H1 (cell line): Measurements from ENCODE around the gene TFE3. TPM values are rescaled to one million over a fixed set of nuclear protein-coding genes. Genes with fewer than 3 reads are reported as not detected.

ENCODE experiments used
- ATF3 ChIP-seq: IDR thresholded peaks from 2 replicates; pipeline ENCODE4 v1.6.1; 2011; ENCODE audit warnings: low read depth, mild to moderate bottlenecking, low read length; ENCODE audit not compliant: insufficient read depth
- CHD2 ChIP-seq: IDR thresholded peaks from 2 replicates; pipeline ENCODE4 v1.6.1; 2012; ENCODE audit warnings: low read length, improper control_type of control experiment
- CREB1 ChIP-seq: IDR thresholded peaks from 2 replicates; pipeline ENCODE4 v1.6.1; 2012; ENCODE audit warnings: inconsistent platforms
- E2F6 ChIP-seq: IDR thresholded peaks from 2 replicates; pipeline ENCODE4 v1.6.1; 2012; ENCODE audit warnings: inconsistent platforms
- GABPA ChIP-seq: IDR thresholded peaks from 2 replicates; pipeline ENCODE4 v1.6.1; 2011; ENCODE audit warnings: mild to moderate bottlenecking, low read length, moderate library complexity, borderline replicate concordance; ENCODE audit not compliant: insufficient read depth
- POLR2A ChIP-seq, 2 experiments: IDR thresholded peaks; 1 replicate in 1 of 2; 2 replicates in 1 of 2; pipeline ENCODE4 v1.6.1; 2011; ENCODE audit warnings: low read depth in 2 of 2, low read length in 2 of 2, mild to moderate bottlenecking in 2 of 2; ENCODE audit errors: control extremely low read depth in 1 of 2
- TBP ChIP-seq: IDR thresholded peaks from 2 replicates; pipeline ENCODE4 v1.6.1; 2011; ENCODE audit warnings: low read depth, low read length, improper control_type of control experiment
- polyA plus RNA-seq, 7 experiments: library from polyadenylated mRNA; depleted of rRNA in 3 of 7; stranded (reverse) in 5 of 7; unstranded in 2 of 7; fragments of >200 nt in 5 of 7; fragments of 200-250 nt in 2 of 7; gene quantifications; 1 replicate in 5 of 7; 2 replicates in 1 of 7; 4 replicates in 1 of 7; pipeline versions ENCODE4 v1.2.1 to v1.2.3, GENCODE V29; 2011 to 2013; ENCODE audit warnings: missing spikeins in 2 of 7, mixed read lengths in 2 of 7
- total RNA-seq: library from RNA; stranded (reverse); fragmentation: NEBNext Ultra II Directional; extraction: Animal tissue kit (Norgen Biotek cat#: 25700); gene quantifications from 2 replicates; pipeline ENCODE4 v1.2.1, GENCODE V29; 2021
- TF ChIP-seq, protein P1 (sequence below): IDR thresholded peaks from 2 replicates; pipeline ENCODE4 v1.6.1; 2012; ENCODE audit warnings: low read length, inconsistent platforms

The TFE3 gene
- total and polyA plus RNA-seq, 2 of the 8 experiments (the other 6 are each of a cell fraction or from before 2014, with no cell fraction given) = 33.7 to 52.9 TPM

DNA sequence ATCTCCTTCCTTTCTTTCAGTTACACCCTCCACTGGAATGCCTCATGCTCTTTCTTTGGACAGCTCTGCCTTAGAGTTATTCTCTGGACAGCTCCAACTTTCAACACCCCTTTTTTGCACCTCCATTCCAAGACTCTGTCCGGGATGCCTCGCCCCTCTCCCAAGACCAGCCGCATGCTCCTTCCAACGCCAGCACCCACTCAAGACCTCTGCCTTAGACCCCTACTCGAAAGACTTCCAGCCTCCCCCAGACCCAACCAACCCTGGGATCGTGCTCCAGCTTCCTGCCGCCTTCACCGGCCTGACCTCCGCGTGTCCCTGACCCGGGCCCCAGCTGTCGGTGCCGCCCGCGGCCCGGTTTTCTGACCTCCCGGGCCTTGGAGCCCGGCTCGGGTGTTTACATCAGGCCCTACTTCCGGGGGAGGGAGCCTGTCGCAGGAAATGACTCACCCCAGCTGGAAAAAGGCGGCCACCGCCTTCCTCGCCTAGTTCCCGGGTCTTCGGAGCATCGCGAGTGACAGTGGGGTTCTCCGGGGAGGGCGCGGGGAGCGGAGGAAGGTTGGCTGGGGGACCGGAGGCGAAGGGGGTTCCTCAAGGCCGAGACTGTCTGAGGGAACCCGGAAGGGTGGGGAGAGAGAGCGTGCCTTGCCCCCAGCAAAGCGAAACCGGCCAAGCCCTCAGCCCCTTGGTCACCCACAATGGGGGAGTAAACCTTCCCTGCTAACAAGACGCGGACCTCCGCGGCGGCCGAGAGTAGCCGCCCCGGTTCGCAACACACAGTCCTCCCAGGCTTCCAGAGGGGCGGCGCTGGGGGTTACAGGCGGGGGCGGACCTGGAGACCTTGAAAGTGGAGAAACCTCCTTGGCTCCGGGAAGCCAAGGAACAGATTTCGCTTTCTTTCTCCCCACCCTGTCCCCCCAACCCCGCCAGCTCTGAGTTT lies 36.6 kb upstream of the TFE3 start, which contains the start of gene WDR45 (continued):
- TF ChIP-seq CHD2 (peak; percentile 33; the same call in 1 of the 2 replicates), POLR2A (IDR thresholded peaks at IDR 0.05; ENCODE audit: control extremely low read depth in 1 of 2, low read depth in 2 of 2, low read length in 2 of 2) (0 out of 3 replicates have a peak, but pooled peaks of 1 of the 2 experiments have one; percentile 32), E2F6 (peak; percentile 60; the same call in 1 of the 2 replicates), ATF3 (no peak), GABPA (peak; percentile 57; the same call in 1 of the 2 replicates), CREB1 (no peak), TBP (peak; percentile 55; the same call in 1 of the 2 replicates)
- TF ChIP-seq, protein P1, sequence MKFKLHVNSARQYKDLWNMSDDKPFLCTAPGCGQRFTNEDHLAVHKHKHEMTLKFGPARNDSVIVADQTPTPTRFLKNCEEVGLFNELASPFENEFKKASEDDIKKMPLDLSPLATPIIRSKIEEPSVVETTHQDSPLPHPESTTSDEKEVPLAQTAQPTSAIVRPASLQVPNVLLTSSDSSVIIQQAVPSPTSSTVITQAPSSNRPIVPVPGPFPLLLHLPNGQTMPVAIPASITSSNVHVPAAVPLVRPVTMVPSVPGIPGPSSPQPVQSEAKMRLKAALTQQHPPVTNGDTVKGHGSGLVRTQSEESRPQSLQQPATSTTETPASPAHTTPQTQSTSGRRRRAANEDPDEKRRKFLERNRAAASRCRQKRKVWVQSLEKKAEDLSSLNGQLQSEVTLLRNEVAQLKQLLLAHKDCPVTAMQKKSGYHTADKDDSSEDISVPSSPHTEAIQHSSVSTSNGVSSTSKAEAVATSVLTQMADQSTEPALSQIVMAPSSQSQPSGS = no peak
